HuH-7 (cell line): Measurements from ENCODE around the gene CCDC13.

Source experiments
- DNase-seq: peaks from one replicate; pipeline ENCODE4 v3.0.0; 2011; ENCODE audit warnings: low spot score

CCDC13 gene

DNA sequence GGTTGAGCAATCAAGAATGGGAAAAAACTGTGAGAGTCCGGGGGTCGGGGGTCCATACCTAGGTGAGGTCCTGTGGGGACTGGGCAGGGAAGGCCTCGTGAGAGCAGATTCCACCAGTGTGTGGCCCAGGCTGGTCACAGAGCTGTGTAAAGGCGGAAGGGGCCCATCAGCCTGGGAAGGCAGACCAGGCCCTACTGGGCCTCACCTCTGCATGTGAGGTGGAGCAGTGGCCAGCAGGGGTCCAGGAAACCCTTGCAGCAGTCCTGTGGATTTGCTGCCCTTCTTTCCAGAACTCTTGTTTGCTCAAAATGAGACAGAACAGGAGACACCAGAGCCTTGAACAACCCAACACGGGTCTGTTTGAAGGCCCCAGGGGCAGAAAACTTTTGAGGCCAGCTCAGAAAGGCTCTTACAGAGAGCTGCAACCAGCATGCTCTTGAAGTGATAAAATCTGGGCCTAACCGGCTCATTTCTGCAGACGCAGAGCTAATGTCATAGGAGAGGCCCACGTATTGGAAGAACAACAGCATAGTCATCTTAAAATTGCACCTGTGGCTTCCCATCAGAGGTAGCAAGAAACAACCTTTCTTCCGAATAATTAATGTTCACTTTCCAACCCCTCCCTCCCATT lies 40.1 kb downstream of the CCDC13 start:
- peak; percentile 77 for DNase-seq

DNA sequence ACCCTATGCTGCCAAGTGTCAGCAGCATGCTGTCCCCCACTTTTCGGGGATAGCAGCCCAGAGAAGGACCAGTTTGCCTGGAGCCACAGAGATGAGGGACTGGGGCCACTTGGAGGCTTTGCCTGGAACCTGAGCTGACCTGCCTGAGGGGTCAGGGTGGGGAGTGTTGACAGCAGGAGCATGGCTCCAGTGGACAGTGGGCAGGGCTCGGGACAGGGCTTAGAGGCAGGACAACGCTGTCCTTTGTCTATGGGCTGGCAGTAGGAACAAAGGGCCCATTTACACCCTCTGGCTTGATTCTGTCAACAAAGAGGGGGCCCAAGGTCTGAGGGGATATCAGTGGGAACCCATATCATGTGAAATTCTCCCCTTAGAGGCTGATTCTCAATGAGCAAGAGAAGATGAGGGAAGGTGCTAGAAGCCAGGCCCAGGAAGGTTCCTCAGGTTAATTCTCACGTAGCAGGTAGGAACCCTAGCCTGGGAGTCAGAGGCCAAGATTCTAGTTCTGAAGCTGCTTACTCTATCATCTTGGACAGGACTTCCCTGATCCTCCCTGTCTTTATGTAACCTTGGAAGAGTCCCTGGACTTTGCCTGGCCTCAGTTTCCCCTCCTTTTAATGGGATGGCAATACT lies 40.7 kb downstream of the CCDC13 start:
- DNase-seq = peak; percentile 70

DNA sequence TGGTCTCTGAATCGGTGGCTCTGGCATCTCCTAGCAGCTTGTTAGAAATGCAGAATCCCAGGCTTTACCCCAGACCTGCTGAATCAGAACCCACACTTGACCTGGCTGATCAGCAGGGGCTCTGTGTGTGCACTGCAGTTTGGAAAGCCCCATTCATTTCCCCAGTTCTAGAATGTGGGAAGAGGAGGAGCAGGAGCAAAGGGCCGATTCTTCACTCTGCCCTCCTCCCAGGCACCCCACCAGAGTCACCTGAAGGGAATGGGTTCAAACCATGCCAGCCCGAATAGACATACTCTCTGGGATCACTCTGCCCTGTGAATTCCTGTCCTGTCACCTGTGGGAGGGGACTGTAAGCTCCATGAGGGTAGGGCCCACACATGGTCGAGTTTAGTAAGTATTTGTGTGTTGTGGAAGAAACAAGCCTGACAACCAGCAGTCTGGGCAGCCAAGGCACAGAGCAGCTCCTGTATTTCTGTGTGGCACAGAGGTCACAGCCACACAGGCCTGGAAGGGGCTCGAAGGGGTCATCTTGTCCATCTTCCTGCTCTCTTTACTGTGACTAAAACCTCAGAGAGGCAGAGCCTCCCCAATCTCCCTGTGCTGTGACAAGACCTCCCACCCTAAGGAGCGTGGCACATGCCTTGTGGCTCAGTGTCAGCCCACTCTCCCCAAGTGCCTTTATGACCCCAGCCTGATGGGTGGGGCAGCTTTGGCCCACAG lies 41.4 kb downstream of the CCDC13 start:
- no peak for DNase-seq

DNA sequence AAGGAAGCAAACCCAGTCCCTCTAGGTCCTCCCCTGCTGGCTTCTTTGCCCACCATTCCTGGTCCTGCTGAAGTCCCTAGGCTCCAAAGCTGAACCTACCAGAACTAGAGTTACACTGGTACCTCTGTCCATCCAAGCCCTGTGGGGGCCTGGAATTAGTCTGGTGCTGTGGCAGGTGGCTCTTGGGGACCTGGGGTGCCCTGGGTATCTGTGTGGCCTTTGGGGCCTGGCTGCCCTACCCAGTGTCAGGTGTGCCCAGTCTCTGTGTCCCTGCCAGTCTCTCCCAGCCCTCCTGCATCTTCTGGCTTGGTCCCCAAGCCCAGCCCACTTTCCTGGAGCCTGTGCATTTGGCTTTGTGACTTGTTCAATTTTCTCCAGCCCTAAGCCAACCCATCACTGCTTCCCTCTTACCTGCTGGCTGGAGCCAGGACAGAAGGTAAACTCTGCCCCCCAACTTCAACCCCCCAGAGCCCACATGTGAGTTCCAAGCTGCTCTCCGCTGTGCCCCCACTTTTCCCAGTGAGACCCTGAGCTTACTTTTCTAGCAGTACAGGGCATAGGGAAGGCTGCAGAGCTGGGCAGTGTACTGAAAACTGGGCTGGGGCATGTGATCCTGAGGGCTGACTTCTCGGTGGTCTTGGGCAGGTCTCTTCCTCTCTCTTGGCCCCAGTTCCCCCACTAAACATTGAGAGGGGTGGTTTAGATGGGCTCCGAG lies 42.2 kb downstream of the CCDC13 start:
- no peak for DNase-seq

DNA sequence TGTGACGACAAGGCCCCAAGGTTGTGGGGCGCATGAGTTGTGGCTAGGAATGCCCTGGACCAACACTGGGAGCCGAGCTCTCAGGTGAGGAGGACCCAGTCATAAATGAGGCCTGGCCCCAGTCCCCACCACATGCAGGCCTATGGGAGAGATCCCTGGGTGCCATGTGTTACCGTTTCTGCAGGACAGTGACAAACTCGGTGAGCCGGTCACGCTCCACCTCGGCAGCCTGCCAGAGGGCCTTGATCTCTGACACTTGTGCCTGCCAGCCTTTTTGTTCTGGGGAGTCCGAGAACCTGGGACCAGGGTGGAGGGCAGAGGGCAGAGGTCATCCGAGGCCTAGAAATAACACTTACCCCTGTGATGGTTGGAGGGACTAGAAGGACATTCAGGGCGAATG lies 42.8 kb downstream of the CCDC13 start:
- DNase-seq = no peak

DNA sequence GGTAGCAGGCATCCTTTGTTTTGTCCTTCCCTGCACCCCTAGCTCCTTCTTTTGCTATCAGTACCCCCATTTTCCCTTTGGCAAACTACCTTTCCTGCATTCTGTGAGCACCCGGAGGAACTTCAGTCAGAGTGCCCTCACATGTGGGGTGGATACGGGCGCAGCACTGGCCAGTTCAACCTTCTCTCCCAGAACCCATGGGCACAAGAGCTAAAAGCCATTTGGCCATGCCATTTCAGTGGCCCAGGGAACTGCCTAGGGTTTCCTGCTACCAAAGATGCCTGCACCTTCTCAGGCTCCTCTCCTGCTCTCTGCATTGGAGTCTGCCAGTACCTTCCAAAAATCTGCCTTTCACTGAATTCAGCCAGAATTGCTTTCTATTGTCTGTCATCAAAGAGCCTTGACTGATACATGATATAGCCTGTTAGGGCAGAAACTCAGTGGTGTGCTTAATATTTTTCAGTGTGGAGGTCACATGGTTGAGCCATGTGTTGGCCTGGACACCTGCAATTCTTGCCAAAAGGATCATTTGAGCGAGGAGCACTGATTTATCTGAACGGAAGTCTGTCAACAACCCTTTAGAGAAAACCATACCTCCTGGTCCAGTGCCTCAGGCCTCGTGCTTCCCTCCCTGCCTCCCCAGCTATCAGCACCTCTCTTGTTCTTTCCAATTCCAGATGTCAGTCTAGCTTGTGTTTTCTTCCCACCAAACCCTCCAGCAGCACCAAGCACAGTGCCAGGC lies 43.5 kb downstream of the CCDC13 start:
- no peak for DNase-seq

DNA sequence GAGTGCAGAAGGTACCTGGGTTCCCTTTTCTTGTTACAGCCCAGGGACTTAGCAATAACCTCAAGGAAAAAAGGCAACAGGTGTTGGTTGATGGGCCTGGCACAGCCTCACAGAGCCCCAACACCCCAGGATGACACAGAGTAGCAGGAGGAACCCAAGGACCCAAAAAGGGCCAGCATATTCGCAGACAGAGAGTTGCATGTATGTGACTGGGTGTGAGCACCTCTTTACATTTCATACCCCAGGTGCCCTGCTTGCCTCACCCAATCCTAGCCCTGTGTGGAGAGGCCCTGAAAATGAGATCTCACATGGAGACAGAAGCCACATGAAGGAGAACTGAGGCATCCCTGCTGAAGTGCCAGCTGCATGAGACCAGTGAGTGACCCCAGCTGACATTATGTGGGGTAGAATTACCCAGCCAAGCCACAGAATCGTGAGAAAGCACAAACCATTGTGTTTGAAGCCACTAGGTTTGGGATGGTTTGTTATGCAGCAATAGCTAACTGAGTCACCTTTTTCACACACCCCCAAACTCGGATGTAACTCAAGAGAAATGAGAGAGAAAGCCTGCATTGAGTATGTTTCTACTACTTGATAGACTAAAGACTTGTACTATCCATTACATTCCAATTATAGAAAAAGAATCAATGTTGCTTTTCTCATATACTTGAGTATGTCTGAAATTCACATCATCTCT lies 44.2 kb downstream of the CCDC13 start:
- no peak for DNase-seq

DNA sequence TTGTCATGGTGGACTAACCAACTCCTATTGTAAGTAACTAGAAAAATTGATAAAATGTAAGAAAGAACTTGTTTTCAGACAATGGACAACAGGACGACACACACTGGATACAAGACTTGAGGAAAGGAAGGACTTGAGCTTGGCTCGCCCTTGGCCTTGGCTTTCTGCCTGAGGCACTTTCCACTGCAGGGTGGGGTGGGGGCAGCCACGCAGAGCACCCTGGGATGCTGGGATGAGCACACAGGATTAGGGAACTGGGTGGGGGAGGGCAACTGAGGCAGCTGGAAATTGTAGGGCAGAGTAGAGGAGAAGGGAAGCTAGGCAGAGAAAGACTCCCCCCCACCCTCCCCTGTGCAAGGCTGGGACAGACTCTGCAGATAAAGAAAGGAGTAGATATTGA lies 45.0 kb downstream of the CCDC13 start:
- DNase-seq = no peak

DNA sequence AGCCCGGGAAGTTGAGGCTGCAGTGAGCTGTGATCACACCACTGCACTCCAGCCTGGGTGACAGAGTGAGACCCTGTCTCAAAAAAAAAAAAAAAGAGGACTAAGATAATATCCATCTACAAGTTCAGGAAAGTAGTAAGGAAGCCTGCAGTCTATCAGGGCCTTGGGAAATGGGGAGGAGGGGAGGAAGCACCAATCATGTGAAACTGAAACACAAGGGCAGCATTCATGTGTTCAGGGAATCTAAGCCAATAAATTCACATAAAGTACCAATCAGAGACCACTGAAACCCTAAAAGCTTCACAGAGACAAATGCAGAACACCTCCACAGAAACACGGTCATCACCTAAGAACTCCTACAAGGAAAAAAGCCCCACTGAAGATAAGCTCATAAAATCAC lies 47.6 kb downstream of the CCDC13 start:
- DNase-seq = no peak

DNA sequence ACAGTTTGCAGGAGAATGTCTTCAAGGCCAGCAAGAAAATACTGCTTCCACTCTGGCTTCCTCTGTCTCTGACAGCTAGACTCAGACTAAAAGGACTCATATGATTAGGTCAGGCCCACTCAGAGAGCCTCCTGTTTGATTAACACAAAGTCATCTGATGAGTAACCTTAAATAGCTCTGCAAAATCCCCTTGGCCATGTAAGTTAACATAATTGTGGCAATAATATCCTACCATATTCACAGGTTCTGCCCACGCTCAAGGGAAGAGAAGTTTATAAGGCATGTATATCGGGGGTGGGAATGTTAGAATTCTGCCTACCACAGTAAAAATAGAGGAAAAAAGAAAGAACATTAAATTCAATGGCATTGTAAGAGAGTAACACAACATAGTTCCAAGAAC lies 49.8 kb downstream of the CCDC13 start:
- no peak for DNase-seq
